Measurements from ENCODE around the gene CDH13.

DNA sequence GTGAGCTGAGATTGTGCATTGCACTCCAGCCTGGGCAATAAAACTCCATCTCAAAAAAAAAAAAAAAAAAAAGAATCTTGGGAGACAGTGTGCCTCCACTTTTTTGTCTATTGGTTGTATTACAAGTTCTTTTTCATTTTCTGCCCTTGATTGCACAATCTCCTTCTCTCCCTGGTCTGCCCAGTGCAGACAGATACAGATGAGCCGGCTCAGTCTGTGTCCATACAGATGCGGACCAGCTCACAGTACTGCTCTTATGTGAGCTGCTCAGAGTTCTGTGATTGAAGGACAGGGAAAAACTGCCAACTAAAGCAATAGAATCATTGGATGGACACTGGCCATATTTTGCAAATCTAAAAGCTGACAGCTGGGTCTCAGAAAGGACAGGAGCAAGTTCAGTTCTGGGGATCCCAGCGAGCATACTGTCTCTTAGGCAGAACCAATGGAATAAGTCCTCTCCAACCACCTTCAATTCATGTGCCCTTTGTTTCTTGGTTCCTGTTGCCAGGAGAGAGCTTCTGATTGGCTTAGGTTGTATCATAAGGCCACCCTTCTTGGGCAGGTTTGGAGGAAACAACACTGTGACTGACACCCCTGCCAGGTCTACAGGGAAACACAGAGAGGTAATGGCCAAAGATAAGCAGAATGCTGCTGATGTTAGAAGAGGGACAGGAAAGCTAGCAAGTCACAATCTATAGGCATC, 685.4 kb downstream of the CDH13 start:
- TF ChIP-seq, protein P1, sequence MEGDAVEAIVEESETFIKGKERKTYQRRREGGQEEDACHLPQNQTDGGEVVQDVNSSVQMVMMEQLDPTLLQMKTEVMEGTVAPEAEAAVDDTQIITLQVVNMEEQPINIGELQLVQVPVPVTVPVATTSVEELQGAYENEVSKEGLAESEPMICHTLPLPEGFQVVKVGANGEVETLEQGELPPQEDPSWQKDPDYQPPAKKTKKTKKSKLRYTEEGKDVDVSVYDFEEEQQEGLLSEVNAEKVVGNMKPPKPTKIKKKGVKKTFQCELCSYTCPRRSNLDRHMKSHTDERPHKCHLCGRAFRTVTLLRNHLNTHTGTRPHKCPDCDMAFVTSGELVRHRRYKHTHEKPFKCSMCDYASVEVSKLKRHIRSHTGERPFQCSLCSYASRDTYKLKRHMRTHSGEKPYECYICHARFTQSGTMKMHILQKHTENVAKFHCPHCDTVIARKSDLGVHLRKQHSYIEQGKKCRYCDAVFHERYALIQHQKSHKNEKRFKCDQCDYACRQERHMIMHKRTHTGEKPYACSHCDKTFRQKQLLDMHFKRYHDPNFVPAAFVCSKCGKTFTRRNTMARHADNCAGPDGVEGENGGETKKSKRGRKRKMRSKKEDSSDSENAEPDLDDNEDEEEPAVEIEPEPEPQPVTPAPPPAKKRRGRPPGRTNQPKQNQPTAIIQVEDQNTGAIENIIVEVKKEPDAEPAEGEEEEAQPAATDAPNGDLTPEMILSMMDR (IDR thresholded peaks at IDR 0.05; ENCODE audit: insufficient read depth, low read length) = no peak
- TF ChIP-seq, protein P2, sequence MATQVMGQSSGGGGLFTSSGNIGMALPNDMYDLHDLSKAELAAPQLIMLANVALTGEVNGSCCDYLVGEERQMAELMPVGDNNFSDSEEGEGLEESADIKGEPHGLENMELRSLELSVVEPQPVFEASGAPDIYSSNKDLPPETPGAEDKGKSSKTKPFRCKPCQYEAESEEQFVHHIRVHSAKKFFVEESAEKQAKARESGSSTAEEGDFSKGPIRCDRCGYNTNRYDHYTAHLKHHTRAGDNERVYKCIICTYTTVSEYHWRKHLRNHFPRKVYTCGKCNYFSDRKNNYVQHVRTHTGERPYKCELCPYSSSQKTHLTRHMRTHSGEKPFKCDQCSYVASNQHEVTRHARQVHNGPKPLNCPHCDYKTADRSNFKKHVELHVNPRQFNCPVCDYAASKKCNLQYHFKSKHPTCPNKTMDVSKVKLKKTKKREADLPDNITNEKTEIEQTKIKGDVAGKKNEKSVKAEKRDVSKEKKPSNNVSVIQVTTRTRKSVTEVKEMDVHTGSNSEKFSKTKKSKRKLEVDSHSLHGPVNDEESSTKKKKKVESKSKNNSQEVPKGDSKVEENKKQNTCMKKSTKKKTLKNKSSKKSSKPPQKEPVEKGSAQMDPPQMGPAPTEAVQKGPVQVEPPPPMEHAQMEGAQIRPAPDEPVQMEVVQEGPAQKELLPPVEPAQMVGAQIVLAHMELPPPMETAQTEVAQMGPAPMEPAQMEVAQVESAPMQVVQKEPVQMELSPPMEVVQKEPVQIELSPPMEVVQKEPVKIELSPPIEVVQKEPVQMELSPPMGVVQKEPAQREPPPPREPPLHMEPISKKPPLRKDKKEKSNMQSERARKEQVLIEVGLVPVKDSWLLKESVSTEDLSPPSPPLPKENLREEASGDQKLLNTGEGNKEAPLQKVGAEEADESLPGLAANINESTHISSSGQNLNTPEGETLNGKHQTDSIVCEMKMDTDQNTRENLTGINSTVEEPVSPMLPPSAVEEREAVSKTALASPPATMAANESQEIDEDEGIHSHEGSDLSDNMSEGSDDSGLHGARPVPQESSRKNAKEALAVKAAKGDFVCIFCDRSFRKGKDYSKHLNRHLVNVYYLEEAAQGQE (IDR thresholded peaks at IDR 0.05; ENCODE audit: insufficient replicate concordance, low read depth) = no peak
